ENCODE measurements around the gene UVRAG. TPM values are rescaled to one million over a fixed set of nuclear protein-coding genes. Genes with fewer than 3 reads are reported as not detected.
"Not testable (repeated sequence)": the region's sequence is repeated elsewhere in the genome, so short reads cannot be mapped to it uniquely, and the experiment has no call there.

The UVRAG gene
- total RNA-seq, 4 donors from 2014 or later, result 14.6 to 28.0 (median 20.7) TPM

- DNase-seq (ENCODE audit: low spot score in 2 of 2), result no peak
- 31 to 40% methylated on average over 1 of the region's 1 CpG for WGBS, 2 donors
- no peak for TF ChIP-seq CTCF (IDR thresholded peaks at IDR 0.05)
- TF ChIP-seq POLR2A (IDR thresholded peaks at IDR 0.05), result no peak
- no peak overlapping the region for H3K4me3 ChIP-seq (ENCODE audit: low read depth, poor library complexity, severe bottlenecking)
- intact Hi-C loops (cut with DNase I; ENCODE audit: low total_unique reads), result no loop called here
These were observed 36.2 kb downstream of the UVRAG start for GRCh38 chr11:75851203-75851602.

- intact Hi-C loops (cut with DNase I; ENCODE audit: low total_unique reads), result no loop called here
- DNase-seq (ENCODE audit: low spot score in 2 of 2), result no peak
- 77 to 91% methylated on average over 5 of the region's 5 CpGs for WGBS, 2 donors
- H3K4me3 ChIP-seq (ENCODE audit: low read depth, poor library complexity, severe bottlenecking), result no peak overlapping the region
- no peak for TF ChIP-seq CTCF (IDR thresholded peaks at IDR 0.05)
- TF ChIP-seq POLR2A (IDR thresholded peaks at IDR 0.05), result no peak
These were observed 37.5 kb downstream of the UVRAG start for GRCh38 chr11:75852406-75853017.

GRCh38 chr11:75853563-75853962, 38.6 kb downstream of the UVRAG start:
- H3K4me3 ChIP-seq (ENCODE audit: low read depth, poor library complexity, severe bottlenecking); DNase-seq (ENCODE audit: low spot score in 2 of 2); intact Hi-C loops (cut with DNase I; ENCODE audit: low total_unique reads): not testable (repeated sequence)
- 98 to 99% methylated on average over 4 of the region's 4 CpGs for WGBS, 2 donors

- no peak for DNase-seq (ENCODE audit: low spot score in 2 of 2)
- intact Hi-C loops (cut with DNase I; ENCODE audit: low total_unique reads), result no loop called here
- TF ChIP-seq POLR2A (IDR thresholded peaks at IDR 0.05), result no peak
- no peak for TF ChIP-seq CTCF (IDR thresholded peaks at IDR 0.05)
- WGBS, 2 donors, result 59 to 87% methylated on average over 1 of the region's 1 CpG
- H3K4me3 ChIP-seq (ENCODE audit: low read depth, poor library complexity, severe bottlenecking), result no peak overlapping the region
These were observed 39.0 kb downstream of the UVRAG start for GRCh38 chr11:75853971-75854370.

GRCh38 chr11:75855206-75855605, 40.2 kb downstream of the UVRAG start:
- no peak overlapping the region for H3K4me3 ChIP-seq (ENCODE audit: low read depth, poor library complexity, severe bottlenecking)
- DNase-seq (ENCODE audit: low spot score in 2 of 2), result no peak
- WGBS, 2 donors, result 92 to 93% methylated on average over 6 of the region's 6 CpGs
- TF ChIP-seq CTCF (IDR thresholded peaks at IDR 0.05) (no peak), POLR2A (IDR thresholded peaks at IDR 0.05) (no peak)
- intact Hi-C loops (cut with DNase I; ENCODE audit: low total_unique reads), result no loop called here

- 61 to 69% methylated on average over 3 of the region's 3 CpGs for WGBS, 2 donors
- no peak for TF ChIP-seq CTCF (IDR thresholded peaks at IDR 0.05)
- no peak for TF ChIP-seq POLR2A (IDR thresholded peaks at IDR 0.05)
- intact Hi-C loops (cut with DNase I; ENCODE audit: low total_unique reads), result no loop called here
- H3K4me3 ChIP-seq (ENCODE audit: low read depth, poor library complexity, severe bottlenecking), result no peak overlapping the region
- DNase-seq (ENCODE audit: low spot score in 2 of 2), result no peak
These were observed 41.9 kb downstream of the UVRAG start for GRCh38 chr11:75856912-75857311.

All from lower leg skin (tissue), 4 donors.